GM18526 (cell line): ENCODE measurements around the gene RTN4RL2.

Experiments
- POLR2A ChIP-seq: IDR thresholded peaks from 3 replicates; pipeline ENCODE4 v1.6.1; 2011; ENCODE audit not compliant: insufficient read length; ENCODE audit errors: extremely low read depth

RTN4RL2 gene

DNA sequence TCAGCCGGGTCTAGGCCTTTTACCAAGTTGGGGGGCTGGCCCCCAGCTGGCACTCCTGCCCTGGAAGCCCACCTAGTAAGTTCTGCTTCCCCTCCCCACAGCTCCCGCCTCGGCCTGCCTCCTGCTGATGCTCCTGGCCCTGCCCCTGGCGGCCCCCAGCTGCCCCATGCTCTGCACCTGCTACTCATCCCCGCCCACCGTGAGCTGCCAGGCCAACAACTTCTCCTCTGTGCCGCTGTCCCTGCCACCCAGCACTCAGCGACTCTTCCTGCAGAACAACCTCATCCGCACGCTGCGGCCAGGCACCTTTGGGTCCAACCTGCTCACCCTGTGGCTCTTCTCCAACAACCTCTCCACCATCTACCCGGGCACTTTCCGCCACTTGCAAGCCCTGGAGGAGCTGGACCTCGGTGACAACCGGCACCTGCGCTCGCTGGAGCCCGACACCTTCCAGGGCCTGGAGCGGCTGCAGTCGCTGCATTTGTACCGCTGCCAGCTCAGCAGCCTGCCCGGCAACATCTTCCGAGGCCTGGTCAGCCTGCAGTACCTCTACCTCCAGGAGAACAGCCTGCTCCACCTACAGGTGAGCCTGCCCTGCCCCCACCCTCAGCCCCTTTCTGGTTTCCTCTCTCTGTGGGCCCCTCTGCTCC, 7.3 kb downstream of the RTN4RL2 start:
- TF ChIP-seq POLR2A, result no peak

DNA sequence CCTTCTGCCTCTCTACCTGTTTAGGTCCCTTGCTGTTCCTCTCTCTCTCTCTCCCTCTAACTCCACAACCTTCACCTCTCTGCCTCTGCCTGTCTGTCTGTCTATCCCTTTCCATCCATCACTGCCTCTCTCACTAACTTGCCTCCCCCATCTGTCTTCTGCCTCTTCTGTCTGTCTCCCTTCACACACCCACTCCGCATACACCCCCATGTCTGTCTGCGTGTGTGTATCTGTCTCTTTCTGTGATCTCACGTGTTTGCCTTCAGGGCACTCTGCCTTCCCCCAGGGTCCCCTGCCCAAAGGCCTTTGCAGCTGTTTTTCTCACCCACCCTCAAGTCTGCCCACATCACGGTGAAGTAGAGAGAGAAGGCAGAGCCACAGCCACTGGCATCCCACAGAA, 7.9 kb downstream of the RTN4RL2 start:
- no peak for TF ChIP-seq POLR2A

DNA sequence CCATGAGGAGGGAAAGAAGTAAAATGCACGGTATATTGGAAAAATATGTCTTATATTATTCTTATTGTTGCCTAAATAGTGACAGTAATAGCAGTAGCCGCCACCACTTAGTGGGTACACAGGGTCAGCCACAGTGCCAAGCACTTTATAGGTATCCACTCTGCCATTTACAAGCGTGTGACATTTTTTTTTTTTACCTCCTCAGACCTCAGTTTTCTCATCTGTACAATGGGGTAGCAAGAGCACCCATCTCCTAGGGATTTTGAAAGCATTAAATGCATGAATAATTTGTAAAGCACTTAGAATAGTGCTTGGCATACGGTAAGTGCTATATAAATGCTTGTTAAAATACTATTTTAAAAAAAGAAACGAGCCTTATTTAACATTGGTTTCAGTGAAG, 8.9 kb downstream of the RTN4RL2 start:
- no peak for TF ChIP-seq POLR2A

DNA sequence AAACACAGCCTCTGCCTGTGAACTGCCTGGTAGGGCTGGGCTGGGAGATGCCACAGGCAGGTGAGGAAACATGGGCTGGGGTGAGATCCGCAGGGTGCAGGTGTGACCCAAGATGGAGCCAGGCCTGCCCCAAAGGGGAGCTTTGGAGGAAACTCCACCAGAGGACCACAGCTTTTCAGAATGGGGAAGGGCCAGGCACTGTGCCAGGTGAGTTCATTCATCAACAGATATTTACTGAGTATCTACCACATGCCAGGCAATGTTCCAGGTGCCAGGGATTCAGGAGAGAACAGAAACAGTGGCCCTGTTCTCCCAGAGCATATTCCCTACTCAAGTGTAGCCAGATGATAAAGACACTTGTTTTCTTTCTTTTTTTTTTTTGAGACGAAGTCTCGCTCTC, 11.2 kb downstream of the RTN4RL2 start:
- no peak for TF ChIP-seq POLR2A

DNA sequence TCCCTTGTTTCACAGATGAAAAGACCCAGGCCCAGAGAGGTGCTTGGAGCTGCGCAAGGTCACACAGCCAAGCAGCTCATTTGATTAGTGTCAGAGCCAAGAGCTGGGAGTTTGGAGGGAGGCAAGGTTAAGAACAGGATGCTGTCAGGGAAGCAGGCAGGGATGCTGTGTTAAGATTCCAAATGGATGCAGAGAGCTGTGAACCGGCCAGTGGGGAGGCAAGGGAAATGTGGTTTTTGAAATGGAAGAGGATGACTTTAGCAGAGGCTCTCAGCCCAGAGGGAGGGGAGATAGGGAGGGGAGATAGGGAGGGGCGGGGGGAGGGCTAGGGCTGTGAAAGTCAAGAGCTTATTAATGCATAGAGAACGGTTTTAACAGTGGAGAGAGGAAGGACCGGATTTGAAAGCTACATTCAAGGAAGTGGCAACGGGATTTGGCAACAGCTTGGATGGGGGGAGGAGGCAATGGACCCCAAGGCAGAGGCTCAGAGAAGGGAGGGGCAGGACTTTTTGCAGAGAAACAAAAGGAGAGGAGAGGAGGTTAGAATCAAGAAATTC, 13.0 kb downstream of the RTN4RL2 start:
- no peak for TF ChIP-seq POLR2A

DNA sequence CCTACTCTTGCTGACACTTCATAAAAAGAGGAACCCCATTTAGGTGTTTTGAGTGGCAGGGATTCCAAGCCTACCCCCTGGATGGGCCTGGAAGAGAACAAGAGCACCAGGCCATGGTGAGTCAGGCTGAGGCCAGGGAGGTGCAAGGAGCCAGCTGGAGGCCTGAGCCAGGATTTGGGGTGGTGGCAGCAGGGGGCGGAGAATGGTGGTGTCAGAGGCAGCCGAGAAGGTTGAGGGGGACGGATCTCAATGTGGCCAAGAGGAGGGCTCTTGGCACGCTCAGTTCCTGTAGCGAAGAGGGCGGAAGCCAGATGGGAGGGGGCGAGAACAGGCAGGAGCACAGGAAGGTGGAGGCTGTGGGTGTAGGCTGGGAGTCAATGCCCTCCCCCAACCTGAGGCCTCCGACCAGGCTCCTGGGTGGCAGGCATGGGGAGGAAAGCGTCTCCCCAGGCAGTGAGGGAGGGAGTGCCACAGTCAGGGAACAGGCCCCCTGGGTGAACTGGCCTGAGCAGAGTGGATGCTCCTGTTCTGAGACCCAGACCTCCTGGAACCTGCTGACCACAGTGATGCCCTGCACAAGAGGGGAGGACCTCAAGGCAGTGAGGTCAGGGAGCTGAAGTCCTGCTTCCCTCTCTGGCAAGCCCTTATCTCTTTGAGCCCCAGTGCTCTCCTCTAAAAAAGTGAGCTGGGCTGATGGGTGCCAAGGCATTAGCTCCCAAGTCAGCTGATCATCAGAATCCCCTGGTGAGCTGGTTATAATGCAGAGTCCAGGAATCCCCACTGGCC, 13.9 kb downstream of the RTN4RL2 start:
- no peak for TF ChIP-seq POLR2A

DNA sequence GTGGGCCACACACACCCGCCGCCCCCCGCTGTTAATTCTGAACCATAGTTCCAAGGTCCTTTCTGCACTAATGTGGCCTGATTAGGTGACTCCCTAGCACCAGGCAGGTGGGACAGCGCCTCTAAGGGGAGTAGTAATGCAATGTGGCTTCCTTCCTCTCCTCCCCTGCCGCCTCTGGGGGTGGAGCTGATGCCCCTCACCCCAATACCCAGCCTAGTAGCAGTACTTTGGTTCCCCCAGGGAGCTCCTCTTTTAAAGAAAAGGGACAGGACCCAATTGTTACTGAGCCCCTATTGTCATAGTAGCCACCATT, 14.4 kb downstream of the RTN4RL2 start:
- TF ChIP-seq POLR2A, result no peak

DNA sequence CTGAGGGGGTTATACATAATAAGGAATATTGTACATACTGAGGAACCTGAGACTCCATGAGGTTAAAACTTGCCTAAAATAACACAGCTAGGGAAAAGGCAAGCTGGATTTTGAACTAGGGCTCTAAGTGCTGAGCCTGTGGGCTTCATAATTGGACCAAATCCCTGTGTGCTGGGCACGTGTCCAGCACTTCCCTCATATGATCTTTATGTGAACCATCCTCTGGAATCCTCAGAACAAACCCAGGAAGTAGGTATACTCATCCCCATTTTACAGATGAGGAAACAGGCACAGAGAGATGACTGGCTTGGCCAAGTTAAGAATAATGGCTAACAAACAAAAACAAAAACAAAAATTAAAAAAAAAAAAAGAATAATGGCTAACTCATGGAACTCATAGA, 14.9 kb downstream of the RTN4RL2 start:
- no peak for TF ChIP-seq POLR2A

DNA sequence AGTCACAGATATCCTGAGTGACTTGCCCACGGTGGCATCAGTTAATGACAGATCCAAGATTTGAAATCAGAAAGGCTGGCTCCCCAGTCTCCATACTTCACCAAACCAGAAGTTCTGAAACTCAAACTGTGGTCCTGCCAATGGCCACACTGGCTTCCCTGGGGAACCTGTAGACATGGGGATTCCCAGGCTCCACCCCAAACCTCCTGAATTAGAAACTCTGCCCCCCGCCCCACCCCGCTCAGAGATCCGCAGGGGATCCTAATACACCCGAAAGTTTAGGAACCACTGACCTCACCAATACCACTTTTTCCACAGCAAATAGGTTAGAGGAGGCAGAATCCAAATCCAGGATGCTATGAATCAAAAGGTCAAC, 15.3 kb downstream of the RTN4RL2 start:
- no peak for TF ChIP-seq POLR2A

DNA sequence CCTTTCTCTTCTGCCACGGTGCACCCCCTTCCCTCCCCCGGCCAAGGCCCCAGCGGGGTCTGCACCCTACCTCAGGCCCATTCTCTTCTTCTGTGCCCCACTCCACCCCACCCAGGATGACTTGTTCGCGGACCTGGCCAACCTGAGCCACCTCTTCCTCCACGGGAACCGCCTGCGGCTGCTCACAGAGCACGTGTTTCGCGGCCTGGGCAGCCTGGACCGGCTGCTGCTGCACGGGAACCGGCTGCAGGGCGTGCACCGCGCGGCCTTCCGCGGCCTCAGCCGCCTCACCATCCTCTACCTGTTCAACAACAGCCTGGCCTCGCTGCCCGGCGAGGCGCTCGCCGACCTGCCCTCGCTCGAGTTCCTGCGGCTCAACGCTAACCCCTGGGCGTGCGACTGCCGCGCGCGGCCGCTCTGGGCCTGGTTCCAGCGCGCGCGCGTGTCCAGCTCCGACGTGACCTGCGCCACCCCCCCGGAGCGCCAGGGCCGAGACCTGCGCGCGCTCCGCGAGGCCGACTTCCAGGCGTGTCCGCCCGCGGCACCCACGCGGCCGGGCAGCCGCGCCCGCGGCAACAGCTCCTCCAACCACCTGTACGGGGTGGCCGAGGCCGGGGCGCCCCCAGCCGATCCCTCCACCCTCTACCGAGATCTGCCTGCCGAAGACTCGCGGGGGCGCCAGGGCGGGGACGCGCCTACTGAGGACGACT, 15.9 kb downstream of the RTN4RL2 start:
- TF ChIP-seq POLR2A, result no peak

DNA sequence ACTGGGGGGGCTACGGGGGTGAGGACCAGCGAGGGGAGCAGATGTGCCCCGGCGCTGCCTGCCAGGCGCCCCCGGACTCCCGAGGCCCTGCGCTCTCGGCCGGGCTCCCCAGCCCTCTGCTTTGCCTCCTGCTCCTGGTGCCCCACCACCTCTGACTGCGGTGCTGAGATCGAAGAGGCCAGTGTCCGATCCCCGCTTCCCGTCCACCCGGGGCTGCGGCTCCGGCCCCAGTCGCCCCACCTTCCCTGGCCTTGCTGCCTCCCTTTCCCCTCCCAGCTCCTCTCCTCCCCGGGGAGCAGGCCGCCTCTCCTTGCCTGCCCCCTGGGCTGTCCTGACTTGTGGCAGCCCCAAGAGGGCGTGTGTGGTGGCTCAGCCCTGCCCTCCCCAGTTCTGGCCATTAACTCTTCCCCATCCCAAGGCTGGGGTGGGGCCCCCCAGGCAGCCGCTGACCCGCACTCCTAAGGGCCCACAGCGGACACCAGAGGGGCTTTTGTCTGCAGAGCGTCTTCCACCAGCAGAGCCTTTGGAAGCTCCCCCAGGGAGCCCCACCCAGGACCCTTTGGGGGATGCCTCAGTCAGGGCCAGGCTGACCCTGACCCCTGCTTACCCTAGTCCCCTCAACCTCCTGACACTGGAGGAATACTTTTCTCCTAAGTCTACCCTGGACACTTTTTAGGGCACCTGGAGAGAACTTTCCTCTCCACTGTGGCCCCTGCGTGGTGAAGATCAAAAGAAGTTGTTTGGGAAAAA, 16.6 kb downstream of the RTN4RL2 start:
- no peak for TF ChIP-seq POLR2A

DNA sequence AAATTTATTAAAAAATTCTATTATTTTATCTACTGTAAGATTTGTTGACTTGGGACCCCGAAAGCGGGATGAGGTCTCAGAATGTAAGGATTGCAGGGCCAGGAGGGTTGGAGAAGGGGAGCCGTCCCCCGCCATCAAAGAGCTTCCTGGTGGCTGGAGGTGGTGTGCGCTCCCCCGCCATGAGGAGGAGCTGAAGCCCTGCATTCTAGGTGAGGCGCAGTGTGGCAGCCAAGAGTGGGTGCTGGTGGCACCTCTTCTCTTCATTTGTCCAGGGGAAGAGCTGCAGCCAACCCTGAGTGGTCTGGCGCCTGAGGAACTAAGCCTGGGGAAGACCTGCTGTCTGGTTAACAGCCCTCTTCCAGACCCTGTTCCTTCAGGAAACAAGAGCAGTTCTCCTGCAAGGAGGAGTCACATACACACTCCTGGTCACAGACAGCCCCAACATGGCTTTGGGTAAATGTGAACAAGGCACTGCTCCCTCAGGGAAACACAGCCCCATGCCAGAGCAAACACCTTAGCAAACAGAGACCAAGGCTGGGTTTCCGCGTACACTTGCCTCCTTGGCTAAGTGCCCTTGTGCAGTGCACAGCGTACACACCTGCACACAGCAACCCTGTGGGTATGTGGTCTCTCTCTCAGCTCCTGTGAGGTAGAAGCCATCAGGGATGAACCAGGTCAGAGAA, 17.3 kb downstream of the RTN4RL2 start:
- no peak for TF ChIP-seq POLR2A

DNA sequence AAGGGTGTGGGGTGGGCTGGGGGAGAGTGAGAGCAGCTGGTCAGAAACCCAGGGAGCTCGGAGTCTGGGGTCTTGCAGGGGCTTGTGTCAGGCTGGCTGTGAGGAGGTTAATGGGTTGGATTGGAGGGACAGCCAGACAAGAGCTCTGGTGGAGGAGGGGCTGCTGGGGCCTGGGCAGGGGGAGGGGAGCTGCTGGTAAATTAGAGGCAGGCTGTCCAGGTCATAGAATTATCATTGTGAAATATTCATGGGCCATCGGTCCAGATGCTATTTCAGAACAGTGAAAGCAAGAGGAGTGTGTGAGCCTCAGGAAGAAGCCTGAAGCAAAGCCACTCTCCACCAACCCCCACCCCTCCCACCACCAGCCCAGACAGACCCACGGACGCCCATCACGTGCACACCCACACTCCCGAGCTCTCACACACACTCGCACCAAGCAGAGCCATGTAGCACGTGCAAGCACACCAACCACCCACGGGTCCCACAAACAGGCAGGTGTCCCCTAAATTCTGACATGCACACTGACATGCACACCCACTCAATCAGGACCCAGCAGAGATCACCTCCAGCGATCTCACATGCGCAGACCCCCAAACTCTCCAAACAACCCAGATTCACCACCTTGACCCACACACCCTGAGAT, 18.8 kb downstream of the RTN4RL2 start:
- TF ChIP-seq POLR2A, result no peak

DNA sequence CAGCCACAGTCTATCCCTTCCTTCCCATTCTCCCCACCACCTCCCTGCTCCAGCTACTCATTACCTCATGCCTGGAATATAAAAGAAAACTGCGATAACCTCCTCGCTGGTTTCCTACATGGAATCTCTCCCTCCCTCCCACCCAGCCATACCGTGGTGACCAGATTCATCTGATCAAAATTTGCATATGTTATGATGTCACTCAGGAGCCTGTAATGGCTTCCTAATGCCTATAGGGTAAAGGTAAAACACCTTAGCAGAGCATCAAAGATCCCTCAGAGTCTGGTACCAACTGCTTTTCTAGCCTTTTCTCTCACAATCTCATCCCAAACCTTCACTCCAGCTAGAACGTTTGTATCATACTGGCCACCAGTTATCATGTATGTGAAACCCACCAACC, 19.6 kb downstream of the RTN4RL2 start:
- no peak for TF ChIP-seq POLR2A
